H1 (cell line): Measurements from ENCODE around the gene TANC1. TPM values are rescaled to one million over a fixed set of nuclear protein-coding genes. Genes with fewer than 3 reads are reported as not detected.

ENCODE experiments used
- CTCF ChIA-PET: fragments of 300-600 bp; sonication (Branson Sonifier 250); formaldehyde crosslinking; loops from one replicate; lab custom pipeline; 2021; ENCODE audit not compliant: partially characterized antibody; lab: Charles Lee
- POLR2A ChIA-PET: fragments of 300-600 bp; sonication (Branson Sonifier 250); formaldehyde crosslinking; loops from one replicate; lab custom pipeline; 2021; ENCODE audit warnings: inconsistent platforms; ENCODE audit not compliant: partially characterized antibody; lab: Charles Lee
- DNase-seq, 2 experiments: peaks; one replicate each; pipeline versions ENCODE4 v3.0.0 to v3.0.0-alpha.2; 2010 to 2022; ENCODE audit warnings: low spot score in 2 of 2, low read depth in 1 of 2, mixed read lengths in 1 of 2
- FAIRE-seq: peaks from 2 replicates; lab custom pipeline; 2011; peaks lifted over from hg19 to GRCh38; lab: Jason Lieb, UNC
- H2AFZ ChIP-seq: 2 replicates; pipeline ENCODE4 v1.8.1; 2012; ENCODE audit warnings: low read length, inconsistent platforms
- H2AK5ac ChIP-seq: 2 replicates; pipeline ENCODE4 v1.6.1; 2013; ENCODE audit warnings: low read depth, low read length
- H2BK120ac ChIP-seq: replicated peaks from 2 replicates; pipeline ENCODE3; 2013; ENCODE audit warnings: low read depth, low read length, inconsistent platforms
- H2BK12ac ChIP-seq: 2 replicates; pipeline ENCODE4 v1.6.1; 2013; ENCODE audit warnings: low read depth, low read length
- H2BK15ac ChIP-seq: 2 replicates; pipeline ENCODE4 v1.6.1; 2013; ENCODE audit warnings: low read length
- H2BK20ac ChIP-seq: 2 replicates; pipeline ENCODE4 v1.6.1; 2013; ENCODE audit warnings: low read length
- H2BK5ac ChIP-seq: 2 replicates; pipeline ENCODE4 v1.6.1; 2013; ENCODE audit warnings: low read depth, low read length
- H3K14ac ChIP-seq: 2 replicates; pipeline ENCODE4 v1.6.1; 2013; ENCODE audit warnings: inconsistent platforms; ENCODE audit not compliant: insufficient read length
- H3K18ac ChIP-seq: 2 replicates; pipeline ENCODE4 v1.6.1; 2013; ENCODE audit warnings: low read length; ENCODE audit errors: extremely low read depth
- H3K23ac ChIP-seq: 2 replicates; pipeline ENCODE4 v1.6.1; 2013; ENCODE audit warnings: inconsistent platforms; ENCODE audit not compliant: insufficient read length
- H3K23me2 ChIP-seq: 2 replicates; pipeline ENCODE4 v1.6.1; 2013; ENCODE audit warnings: low read depth, low read length
- H3K27ac ChIP-seq: 2 replicates; pipeline ENCODE4 v1.6.1; 2011; ENCODE audit warnings: low read depth, low read length, inconsistent platforms
- H3K27me3 ChIP-seq, 4 experiments: replicated peaks in 1 of 4; 1 replicate in 1 of 4; 2 replicates in 3 of 4; pipeline versions ENCODE4 v1.6.1 to v1.8.1; 2011 to 2013; ENCODE audit warnings: low read length in 3 of 4, mild to moderate bottlenecking in 3 of 4, inconsistent platforms in 2 of 4, mixed read lengths in 2 of 4, moderate library complexity in 1 of 4; ENCODE audit not compliant: control insufficient read depth in 3 of 4, insufficient read depth in 3 of 4; ENCODE audit errors: extremely low read depth in 1 of 4
- H3K36me3 ChIP-seq, 4 experiments: 2 replicates each; pipeline versions ENCODE4 v1.6.1 to v1.8.1; 2011 to 2013; ENCODE audit warnings: mild to moderate bottlenecking in 4 of 4, low read length in 3 of 4, moderate library complexity in 2 of 4, control low read depth in 1 of 4, inconsistent platforms in 1 of 4; ENCODE audit not compliant: insufficient read depth in 4 of 4, control insufficient read depth in 2 of 4
- H3K4ac ChIP-seq: replicated peaks from 2 replicates; pipeline ENCODE3; 2013; ENCODE audit warnings: low read length, low read depth, mixed read lengths, inconsistent platforms; ENCODE audit not compliant: insufficient read length
- H3K4me1 ChIP-seq, 4 experiments: replicated peaks in 1 of 4; 1 replicate in 1 of 4; 2 replicates in 3 of 4; pipeline versions ENCODE4 v1.6.1 to v1.8.1; 2011 to 2013; ENCODE audit warnings: low read length in 3 of 4, inconsistent platforms in 2 of 4, mixed read lengths in 1 of 4; ENCODE audit not compliant: insufficient read depth in 4 of 4, control insufficient read depth in 3 of 4
- H3K4me2 ChIP-seq, 2 experiments: 2 replicates each; pipeline versions ENCODE4 v1.6.1 to v1.8.1; 2011 to 2013; ENCODE audit warnings: low read depth in 2 of 2, low read length in 2 of 2, control low read depth in 1 of 2, inconsistent platforms in 1 of 2, mild to moderate bottlenecking in 1 of 2; ENCODE audit not compliant: insufficient read depth in 1 of 2
- H3K4me3 ChIP-seq, 4 experiments: fragments of 200-600, 300-600 bp in 1 of 4; sonication (generic), shearing (Covaris generic), sonication (Bioruptor Twin) in 1 of 4; 2 replicates each; pipeline versions ENCODE4 v1.5.1 to v1.8.1; 2011 to 2016; ENCODE audit warnings: low read length in 4 of 4, low read depth in 3 of 4, control low read depth in 2 of 4, inconsistent platforms in 2 of 4, mild to moderate bottlenecking in 2 of 4, mixed read lengths in 1 of 4, moderate library complexity in 1 of 4; ENCODE audit not compliant: insufficient read depth in 2 of 4; ENCODE audit errors: extremely low read depth in 1 of 4
- H3K56ac ChIP-seq: replicated peaks from 2 replicates; pipeline ENCODE3; 2013; ENCODE audit warnings: low read depth, mild to moderate bottlenecking, mixed read lengths, low read length, inconsistent platforms; ENCODE audit not compliant: insufficient read length
- H3K79me1 ChIP-seq: 2 replicates; pipeline ENCODE4 v1.6.1; 2013; ENCODE audit warnings: low read depth, low read length, control low read depth
- H3K79me2 ChIP-seq, 2 experiments: 2 replicates each; pipeline versions ENCODE4 v1.6.1 to v1.8.1; 2012 to 2013; ENCODE audit warnings: low read length in 2 of 2, mild to moderate bottlenecking in 2 of 2, inconsistent platforms in 1 of 2; ENCODE audit not compliant: insufficient read depth in 2 of 2, control insufficient read depth in 1 of 2
- H3K9ac ChIP-seq, 4 experiments: replicated peaks in 1 of 4; 1 replicate in 1 of 4; 2 replicates in 3 of 4; pipeline versions ENCODE4 v1.6.1 to v1.8.1; 2011 to 2013; ENCODE audit warnings: low read depth in 3 of 4, low read length in 3 of 4, control low read depth in 2 of 4, mild to moderate bottlenecking in 2 of 4, moderate library complexity in 2 of 4, inconsistent platforms in 1 of 4; ENCODE audit errors: extremely low read depth in 1 of 4
- H3K9me3 ChIP-seq, 2 experiments: 2 replicates each; pipeline versions ENCODE4 v1.6.1 to v1.8.1; 2012 to 2013; ENCODE audit warnings: mild to moderate bottlenecking in 2 of 2, moderate library complexity in 2 of 2, control low read depth in 1 of 2, inconsistent platforms in 1 of 2, low read depth in 1 of 2, low read length in 1 of 2, mixed read lengths in 1 of 2; ENCODE audit not compliant: insufficient read depth in 2 of 2
- H4K20me1 ChIP-seq, 2 experiments: replicated peaks in 1 of 2; 2 replicates each; pipeline versions ENCODE3 to v1.8.1; 2011 to 2013; ENCODE audit warnings: inconsistent platforms in 2 of 2, low read length in 2 of 2, mild to moderate bottlenecking in 1 of 2; ENCODE audit not compliant: insufficient read depth in 2 of 2, control insufficient read depth in 1 of 2
- H4K5ac ChIP-seq: 2 replicates; pipeline ENCODE4 v1.6.1; 2013; ENCODE audit warnings: low read length, low read depth, mixed read lengths, inconsistent platforms; ENCODE audit not compliant: insufficient read length
- H4K8ac ChIP-seq: 2 replicates; pipeline ENCODE4 v1.8.0; 2013; ENCODE audit warnings: mild to moderate bottlenecking, moderate library complexity, low read length, inconsistent platforms; ENCODE audit not compliant: insufficient read depth; ENCODE audit errors: extremely low read depth
- H4K91ac ChIP-seq: replicated peaks from 2 replicates; pipeline ENCODE3; 2013; ENCODE audit warnings: low read length, mixed read lengths, inconsistent platforms; ENCODE audit not compliant: insufficient read length
- ATF2 ChIP-seq: IDR thresholded peaks from 2 replicates; pipeline ENCODE4 v1.6.1; 2012; ENCODE audit warnings: low read length, inconsistent platforms
- BCL11A ChIP-seq, 2 experiments: IDR thresholded peaks; one replicate each; pipeline ENCODE4 v1.6.1; 2011; ENCODE audit warnings: low read depth in 2 of 2, low read length in 2 of 2, mild to moderate bottlenecking in 2 of 2
- CBX8 ChIP-seq: fragments of 300-800, 300-1000 bp; sonication (generic); IDR thresholded peaks from 2 replicates; pipeline ENCODE4 v1.7.1; 2016; ENCODE audit warnings: low read depth, low read length, borderline replicate concordance
- CREB1 ChIP-seq: IDR thresholded peaks from 2 replicates; pipeline ENCODE4 v1.6.1; 2012; ENCODE audit warnings: inconsistent platforms
- EGR1 ChIP-seq: IDR thresholded peaks from 2 replicates; pipeline ENCODE4 v1.6.1; 2011; ENCODE audit warnings: low read depth, low read length, borderline replicate concordance
- HDAC2 ChIP-seq, 2 experiments: fragments of 300-600 bp in 1 of 2; sonication (generic) in 1 of 2; IDR thresholded peaks; 2 replicates each; pipeline ENCODE4 v1.6.1; 2011 to 2012; ENCODE audit warnings: low read depth in 2 of 2, low read length in 2 of 2, mild to moderate bottlenecking in 2 of 2, moderate library complexity in 2 of 2, borderline replicate concordance in 1 of 2, inconsistent platforms in 1 of 2
- HDAC6 ChIP-seq: IDR thresholded peaks from one replicate; pipeline ENCODE4 v1.7.1; 2012; ENCODE audit warnings: low read depth, mild to moderate bottlenecking, inconsistent platforms, low read length, moderate library complexity
- JUN ChIP-seq: IDR thresholded peaks from 2 replicates; pipeline ENCODE4 v1.6.1; 2011; ENCODE audit warnings: low read depth, mild to moderate bottlenecking, improper control_type of control experiment, low read length
- SRF ChIP-seq: IDR thresholded peaks from 2 replicates; pipeline ENCODE4 v1.6.1; 2011; ENCODE audit warnings: mild to moderate bottlenecking, low read depth, low read length, moderate library complexity
- TCF12 ChIP-seq: IDR thresholded peaks from 2 replicates; pipeline ENCODE4 v1.6.1; 2011; ENCODE audit warnings: low read depth, mild to moderate bottlenecking, low read length
- WGBS, 2 experiments: shearing (Covaris generic) in 1 of 2; methylation state at CpG; one replicate each; pipeline versions ENCODE4 v1.1.6 to v1.1.7; 2013 to 2015; ENCODE audit warnings: low lambda C conversion rate in 2 of 2, mixed read lengths in 2 of 2, inconsistent platforms in 1 of 2, low coverage in 1 of 2, missing lambda C conversion rate in 1 of 2; ENCODE audit not compliant: insufficient replicate concordance in 2 of 2, insufficient coverage in 1 of 2, insufficient read length in 1 of 2; ENCODE audit errors: extremely low coverage in 1 of 2, missing lambda C conversion rate in 1 of 2; 5-methylcytosine and 5-hydroxymethylcytosine counted together
- polyA plus RNA-seq, 7 experiments: library from polyadenylated mRNA; depleted of rRNA in 3 of 7; stranded (reverse) in 5 of 7; unstranded in 2 of 7; fragments of >200 nt in 5 of 7; fragments of 200-250 nt in 2 of 7; gene quantifications; 1 replicate in 5 of 7; 2 replicates in 1 of 7; 4 replicates in 1 of 7; pipeline versions ENCODE4 v1.2.1 to v1.2.3, GENCODE V29; 2011 to 2013; ENCODE audit warnings: missing spikeins in 2 of 7, mixed read lengths in 2 of 7
- total RNA-seq: library from RNA; stranded (reverse); fragmentation: NEBNext Ultra II Directional; extraction: Animal tissue kit (Norgen Biotek cat#: 25700); gene quantifications from 2 replicates; pipeline ENCODE4 v1.2.1, GENCODE V29; 2021

Gene TANC1
- total and polyA plus RNA-seq, 2 of the 8 experiments (the other 6 are each of a cell fraction or from before 2014, with no cell fraction given) = 4.1 to 7.6 TPM

- CTCF ChIA-PET = interaction anchor here (0.5 kb wide), 1 partner anchor 18 kb away, joined by 4 read pairs; no protein-coding TSS in a partner anchor
- Histone ChIP-seq H3K18ac (no peak overlapping the region), H2AFZ (no peak overlapping the region), H4K91ac (no peak overlapping the region), H3K4me3 (no peak overlapping the region), H3K36me3 (no peaks in the 10 kb centered on the region), H3K4me2 (no peak overlapping the region), H3K14ac (no peak overlapping the region), H3K56ac (no peak overlapping the region), H2BK20ac (no peak overlapping the region), H3K23ac (no peak overlapping the region), H2AK5ac (no peak overlapping the region), H2BK5ac (no peak overlapping the region), H3K4me1 (no peaks in the 10 kb centered on the region), H4K8ac (no peak overlapping the region), H3K27me3 (no peaks in the 10 kb centered on the region), H2BK15ac (no peak overlapping the region), H3K9me3 (no peaks in the 10 kb centered on the region), H3K23me2 (no peaks in the 10 kb centered on the region), H3K9ac (no peak overlapping the region), H3K4ac (no peak overlapping the region), H2BK120ac (no peak overlapping the region), H4K20me1 (peaks cover 0 to 2% of the 10 kb centered on the region in 2 experiments), H2BK12ac (no peak overlapping the region), H3K79me1 (no peaks in the 10 kb centered on the region; the same call in 1 of the 2 replicates), H3K27ac (no peak overlapping the region), H4K5ac (no peak overlapping the region), H3K79me2 (no peaks in the 10 kb centered on the region)
- TF ChIP-seq BCL11A (IDR thresholded peaks at IDR 0.05; ENCODE audit: low read depth in 2 of 2, low read length in 2 of 2) (no peak), HDAC2 (IDR thresholded peaks at IDR 0.05; ENCODE audit: borderline replicate concordance in 1 of 2, low read depth in 2 of 2, low read length in 2 of 2) (no peak), JUN (no peak), EGR1 (no peak), SRF (no peak), TCF12 (no peak), CREB1 (no peak), HDAC6 (no peak), CBX8 (no peak), ATF2 (no peak)
- POLR2A ChIA-PET = interaction anchor here (0.9 kb wide), 1 partner anchor 19 kb away, joined by 3 read pairs; no protein-coding TSS in a partner anchor
- FAIRE-seq = no peak
- no peak for DNase-seq
- 96% methylated on average over 5 of the region's 5 CpGs; no CpG with 5 or more reads in 1 of the 2 experiments for WGBS, 2 experiments
These were observed 294.5 kb downstream of the TANC1 start for GRCh38 chr2:159262904-159263303.
